Measurements from ENCODE around the gene USP22. TPM values are rescaled to one million over a fixed set of nuclear protein-coding genes. Genes with fewer than 3 reads are reported as not detected.
A peak's percentile ranks its signal among the peaks of the same experiment; 100 is the strongest.

The USP22 gene
- total and polyA plus RNA-seq, 4 donors: 21.5 to 168 (median 86.2) TPM

GRCh38 chr17:21018894-21019293, 23.9 kb downstream of the USP22 start:
- intact Hi-C loops (cut with DNase I): no loop called here
- Histone ChIP-seq H3K27me3 (ENCODE audit: control insufficient read depth in 1 of 2, insufficient read depth in 2 of 2, low read length in 1 of 2) (no peaks in the 10 kb centered on the region), H3K4me3 (ENCODE audit: low read length in 2 of 2) (no peak overlapping the region), H3K27ac (ENCODE audit: low read depth in 1 of 2, low read length in 2 of 2) (peak overlapping the region in 1 of 2 donors; percentile 9), H3K36me3 (ENCODE audit: control insufficient read depth in 1 of 2, insufficient read depth in 2 of 2, low read length in 1 of 2) (peaks cover 0 to 23% of the 10 kb centered on the region in 2 donors), H3K4me1 (ENCODE audit: control insufficient read depth in 1 of 2, insufficient read depth in 2 of 2, low read length in 2 of 2) (no peaks in the 10 kb centered on the region), H3K9me3 (ENCODE audit: control insufficient read depth, low read length) (no peaks in the 10 kb centered on the region)
- DNase-seq: no peak
- no peak for ATAC-seq (ENCODE audit: low FRiP score)
- 54 to 57% methylated on average over 9 of the region's 9 CpGs for WGBS, 2 donors

GRCh38 chr17:21017861-21018260, 24.9 kb downstream of the USP22 start:
- ATAC-seq (ENCODE audit: low FRiP score): no peak
- Histone ChIP-seq H3K36me3 (ENCODE audit: control insufficient read depth in 1 of 2, insufficient read depth in 2 of 2, low read length in 1 of 2) (peaks cover 0 to 23% of the 10 kb centered on the region in 2 donors), H3K27ac (ENCODE audit: low read depth in 1 of 2, low read length in 2 of 2) (no peak overlapping the region), H3K4me3 (ENCODE audit: low read length in 2 of 2) (no peak overlapping the region), H3K4me1 (ENCODE audit: control insufficient read depth in 1 of 2, insufficient read depth in 2 of 2, low read length in 2 of 2) (no peaks in the 10 kb centered on the region), H3K9me3 (ENCODE audit: control insufficient read depth, low read length) (no peaks in the 10 kb centered on the region), H3K27me3 (ENCODE audit: control insufficient read depth in 1 of 2, insufficient read depth in 2 of 2, low read length in 1 of 2) (no peaks in the 10 kb centered on the region)
- intact Hi-C loops (cut with DNase I): no loop called here
- no peak for DNase-seq
- 77 to 82% methylated on average over 10 of the region's 10 CpGs for WGBS, 2 donors

GRCh38 chr17:21017256-21017655, 25.6 kb downstream of the USP22 start:
- Histone ChIP-seq H3K4me1 (ENCODE audit: control insufficient read depth in 1 of 2, insufficient read depth in 2 of 2, low read length in 2 of 2) (no peaks in the 10 kb centered on the region), H3K27ac (ENCODE audit: low read depth in 1 of 2, low read length in 2 of 2) (no peak overlapping the region), H3K4me3 (ENCODE audit: low read length in 2 of 2) (no peak overlapping the region), H3K27me3 (ENCODE audit: control insufficient read depth in 1 of 2, insufficient read depth in 2 of 2, low read length in 1 of 2) (no peaks in the 10 kb centered on the region), H3K9me3 (ENCODE audit: control insufficient read depth, low read length) (no peaks in the 10 kb centered on the region), H3K36me3 (ENCODE audit: control insufficient read depth in 1 of 2, insufficient read depth in 2 of 2, low read length in 1 of 2) (peaks cover 4 to 28% of the 10 kb centered on the region in 2 donors)
- WGBS, 2 donors: 88 to 91% methylated on average over 15 of the region's 15 CpGs
- DNase-seq (no peak), ATAC-seq (ENCODE audit: low FRiP score) (no peak)
- intact Hi-C loops (cut with DNase I): no loop called here

GRCh38 chr17:21016826-21017225, 26.0 kb downstream of the USP22 start:
- no peak for DNase-seq
- no peak for ATAC-seq (ENCODE audit: low FRiP score)
- WGBS, 2 donors: 84 to 86% methylated on average over 7 of the region's 7 CpGs
- intact Hi-C loops (cut with DNase I): no loop called here
- no peaks in the 10 kb centered on the region for H3K9me3 ChIP-seq (ENCODE audit: control insufficient read depth, low read length)
- H3K27me3 ChIP-seq (ENCODE audit: control insufficient read depth in 1 of 2, insufficient read depth in 2 of 2, low read length in 1 of 2): no peaks in the 10 kb centered on the region
- peaks cover 6 to 28% of the 10 kb centered on the region in 2 donors for H3K36me3 ChIP-seq (ENCODE audit: control insufficient read depth in 1 of 2, insufficient read depth in 2 of 2, low read length in 1 of 2)
- H3K27ac ChIP-seq (ENCODE audit: low read depth in 1 of 2, low read length in 2 of 2): no peak overlapping the region
- no peak overlapping the region for H3K4me3 ChIP-seq (ENCODE audit: low read length in 2 of 2)
- no peaks in the 10 kb centered on the region for H3K4me1 ChIP-seq (ENCODE audit: control insufficient read depth in 1 of 2, insufficient read depth in 2 of 2, low read length in 2 of 2)

GRCh38 chr17:21015564-21015963, 27.2 kb downstream of the USP22 start:
- Histone ChIP-seq H3K36me3 (ENCODE audit: control insufficient read depth in 1 of 2, insufficient read depth in 2 of 2, low read length in 1 of 2) (peaks cover 6 to 33% of the 10 kb centered on the region in 2 donors), H3K4me1 (ENCODE audit: control insufficient read depth in 1 of 2, insufficient read depth in 2 of 2, low read length in 2 of 2) (no peaks in the 10 kb centered on the region)
- intact Hi-C loops (cut with DNase I): no loop called here

GRCh38 chr17:21014498-21014897, 28.3 kb downstream of the USP22 start:
- no peak for DNase-seq
- intact Hi-C loops (cut with DNase I): no loop called here
- no peaks in the 10 kb centered on the region for H3K4me1 ChIP-seq (ENCODE audit: control insufficient read depth in 1 of 2, insufficient read depth in 2 of 2, low read length in 2 of 2)
- H3K36me3 ChIP-seq (ENCODE audit: control insufficient read depth in 1 of 2, insufficient read depth in 2 of 2, low read length in 1 of 2): peaks cover 6 to 33% of the 10 kb centered on the region in 2 donors
- WGBS, 2 donors: 85 to 88% methylated on average over 11 of the region's 11 CpGs
- ATAC-seq (ENCODE audit: low FRiP score): no peak
- H3K27ac ChIP-seq (ENCODE audit: low read depth in 1 of 2, low read length in 2 of 2): no peak overlapping the region
- H3K27me3 ChIP-seq (ENCODE audit: control insufficient read depth in 1 of 2, insufficient read depth in 2 of 2, low read length in 1 of 2): no peaks in the 10 kb centered on the region
- H3K9me3 ChIP-seq (ENCODE audit: control insufficient read depth, low read length): no peaks in the 10 kb centered on the region
- no peak overlapping the region for H3K4me3 ChIP-seq (ENCODE audit: low read length in 2 of 2)

More at GRCh38 chr17:21015564-21015963, 27.2 kb downstream of the USP22 start:
- Histone ChIP-seq H3K27ac (ENCODE audit: low read depth in 1 of 2, low read length in 2 of 2) (no peak overlapping the region), H3K9me3 (ENCODE audit: control insufficient read depth, low read length) (no peaks in the 10 kb centered on the region), H3K4me3 (ENCODE audit: low read length in 2 of 2) (no peak overlapping the region), H3K27me3 (ENCODE audit: control insufficient read depth in 1 of 2, insufficient read depth in 2 of 2, low read length in 1 of 2) (no peaks in the 10 kb centered on the region)
- 78 to 81% methylated on average over 15 of the region's 15 CpGs for WGBS, 2 donors
- no peak for DNase-seq
- ATAC-seq (ENCODE audit: low FRiP score): no peak

GRCh38 chr17:21013983-21014382, 28.8 kb downstream of the USP22 start:
- DNase-seq (no peak), ATAC-seq (ENCODE audit: low FRiP score) (no peak)
- Histone ChIP-seq H3K27ac (ENCODE audit: low read depth in 1 of 2, low read length in 2 of 2) (no peak overlapping the region), H3K36me3 (ENCODE audit: control insufficient read depth in 1 of 2, insufficient read depth in 2 of 2, low read length in 1 of 2) (peaks cover 6 to 33% of the 10 kb centered on the region in 2 donors), H3K4me1 (ENCODE audit: control insufficient read depth in 1 of 2, insufficient read depth in 2 of 2, low read length in 2 of 2) (no peaks in the 10 kb centered on the region), H3K4me3 (ENCODE audit: low read length in 2 of 2) (no peak overlapping the region), H3K27me3 (ENCODE audit: control insufficient read depth in 1 of 2, insufficient read depth in 2 of 2, low read length in 1 of 2) (no peaks in the 10 kb centered on the region), H3K9me3 (ENCODE audit: control insufficient read depth, low read length) (no peaks in the 10 kb centered on the region)
- intact Hi-C loops (cut with DNase I): no loop called here
- 74 to 81% methylated on average over 9 of the region's 9 CpGs for WGBS, 2 donors

- ATAC-seq (ENCODE audit: low FRiP score): no peak
- no peak for DNase-seq
- Histone ChIP-seq H3K36me3 (ENCODE audit: control insufficient read depth in 1 of 2, insufficient read depth in 2 of 2, low read length in 1 of 2) (peaks cover 7 to 34% of the 10 kb centered on the region in 2 donors), H3K27me3 (ENCODE audit: control insufficient read depth in 1 of 2, insufficient read depth in 2 of 2, low read length in 1 of 2) (no peaks in the 10 kb centered on the region), H3K27ac (ENCODE audit: low read depth in 1 of 2, low read length in 2 of 2) (no peak overlapping the region), H3K9me3 (ENCODE audit: control insufficient read depth, low read length) (no peaks in the 10 kb centered on the region), H3K4me1 (ENCODE audit: control insufficient read depth in 1 of 2, insufficient read depth in 2 of 2, low read length in 2 of 2) (no peaks in the 10 kb centered on the region), H3K4me3 (ENCODE audit: low read length in 2 of 2) (no peak overlapping the region)
- intact Hi-C loops (cut with DNase I): no loop called here
- 66 to 69% methylated on average over 8 of the region's 8 CpGs for WGBS, 2 donors
Observed at GRCh38 chr17:21012736-21013135, 30.1 kb downstream of the USP22 start.

- H3K9me3 ChIP-seq (ENCODE audit: control insufficient read depth, low read length): no peaks in the 10 kb centered on the region
Observed at GRCh38 chr17:21010705-21011596, 31.9 kb downstream of the USP22 start.

More at GRCh38 chr17:21010705-21011596, 31.9 kb downstream of the USP22 start:
- Histone ChIP-seq H3K27me3 (ENCODE audit: control insufficient read depth in 1 of 2, insufficient read depth in 2 of 2, low read length in 1 of 2) (no peaks in the 10 kb centered on the region), H3K36me3 (ENCODE audit: control insufficient read depth in 1 of 2, insufficient read depth in 2 of 2, low read length in 1 of 2) (peaks cover 8 to 32% of the 10 kb centered on the region in 2 donors), H3K4me1 (ENCODE audit: control insufficient read depth in 1 of 2, insufficient read depth in 2 of 2, low read length in 2 of 2) (no peaks in the 10 kb centered on the region), H3K4me3 (ENCODE audit: low read length in 2 of 2) (no peak overlapping the region), H3K27ac (ENCODE audit: low read depth in 1 of 2, low read length in 2 of 2) (no peak overlapping the region)
- intact Hi-C loops (cut with DNase I): no loop called here
- 79 to 82% methylated on average over 27 of the region's 27 CpGs for WGBS, 2 donors
- DNase-seq: no peak
- no peak for ATAC-seq (ENCODE audit: low FRiP score)
